DMS79 (cell line): ENCODE data around the gene ELOB.
"Not testable (repeated sequence)": the region's sequence is repeated elsewhere in the genome, so short reads cannot be mapped to it uniquely, and the experiment has no call there.

Source experiments
- DNase-seq: peaks from one replicate; lab custom pipeline; 2025; lab: John Stamatoyannopoulos, UW

Gene ELOB

DNA sequence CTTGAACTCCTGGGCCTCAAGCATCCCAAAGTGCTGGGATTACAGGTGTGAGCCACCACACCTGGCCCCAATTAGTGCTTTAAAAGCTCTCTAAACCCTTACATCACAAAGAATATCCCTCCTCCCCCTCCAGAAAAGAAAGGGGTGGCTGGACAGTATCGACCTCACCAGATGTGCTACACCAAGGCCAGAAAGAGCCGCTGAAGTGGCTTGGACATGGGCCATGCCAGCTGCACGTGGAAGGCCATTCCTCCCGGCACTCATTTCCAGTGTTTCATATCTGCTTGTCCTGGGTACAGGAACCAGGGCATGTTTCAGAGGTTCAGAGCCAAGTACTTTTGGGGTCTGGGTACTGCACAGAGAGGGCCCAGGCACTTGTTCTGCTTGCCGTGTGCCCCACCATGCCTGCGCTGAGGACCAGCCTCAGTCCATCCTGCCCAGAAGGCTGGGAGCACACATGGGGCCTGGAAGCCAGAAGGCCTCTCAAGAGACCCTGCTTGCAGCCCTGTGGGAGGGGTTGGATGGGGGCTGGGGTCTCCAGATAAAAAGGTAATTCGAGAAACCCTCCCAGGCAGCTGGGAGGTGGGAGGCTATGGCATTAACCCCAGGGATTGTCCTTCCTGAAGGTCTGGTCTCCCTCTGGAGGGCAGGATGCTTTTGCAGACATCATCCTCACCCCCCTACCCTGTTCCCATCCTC is 28.2 kb downstream of the ELOB start:
- DNase-seq = no peak

DNA sequence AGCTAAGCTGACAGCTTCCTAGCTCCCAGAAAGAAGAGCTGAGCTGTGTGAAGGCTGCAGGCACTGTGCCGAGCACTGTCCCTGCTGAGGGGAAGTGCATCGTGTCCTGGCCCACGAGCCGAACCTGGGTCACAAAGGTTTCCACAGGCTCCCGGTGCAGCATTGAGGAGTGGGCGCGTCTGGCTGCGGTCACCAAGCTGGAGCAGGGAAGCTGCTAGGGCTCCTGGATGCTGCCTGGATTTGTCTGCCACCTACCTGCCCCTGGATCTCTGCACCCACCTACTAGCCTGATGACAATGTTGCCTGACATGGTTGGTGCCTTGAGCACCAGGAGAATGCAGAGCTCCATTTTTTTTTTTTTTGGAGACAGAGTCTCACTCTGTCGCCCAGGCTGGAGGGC is 31.1 kb downstream of the ELOB start:
- DNase-seq = no peak

DNA sequence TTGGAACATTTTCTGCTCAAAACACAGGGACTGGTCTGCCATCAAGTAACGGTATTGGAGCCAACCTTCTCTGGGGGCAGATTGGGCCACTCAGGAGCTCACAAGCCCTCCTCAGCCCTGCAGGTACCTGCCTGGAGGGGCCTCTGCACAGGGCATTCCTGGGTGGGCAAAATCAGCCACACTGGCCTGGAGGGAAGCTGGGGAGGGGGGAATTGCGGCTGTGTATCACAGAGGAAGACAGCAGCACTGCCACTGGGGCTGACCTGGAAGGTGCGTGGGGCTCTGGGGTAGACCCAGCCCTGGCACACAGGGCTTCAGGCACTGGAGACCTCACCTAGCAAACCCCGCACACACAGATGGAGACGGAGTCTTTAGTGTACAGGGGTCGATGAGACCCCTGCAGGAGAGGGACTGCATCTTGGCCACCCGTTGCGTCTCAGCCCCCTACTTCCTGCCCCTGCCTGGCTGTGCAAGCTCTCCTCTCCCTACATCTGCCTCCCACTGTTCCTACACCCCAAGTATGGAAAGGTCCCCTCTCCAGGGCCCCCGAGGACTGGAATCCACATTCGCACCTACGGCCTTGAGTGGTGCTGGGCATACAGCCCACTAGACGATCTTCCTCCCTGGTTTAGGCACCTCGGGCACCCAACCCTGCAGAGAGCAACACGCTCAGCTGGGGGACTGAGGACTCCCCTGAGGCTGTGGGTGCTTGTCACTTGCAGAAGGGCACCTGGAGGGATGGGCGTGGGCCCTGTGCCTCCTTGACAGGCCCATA is 31.8 kb downstream of the ELOB start:
- DNase-seq = no peak

DNA sequence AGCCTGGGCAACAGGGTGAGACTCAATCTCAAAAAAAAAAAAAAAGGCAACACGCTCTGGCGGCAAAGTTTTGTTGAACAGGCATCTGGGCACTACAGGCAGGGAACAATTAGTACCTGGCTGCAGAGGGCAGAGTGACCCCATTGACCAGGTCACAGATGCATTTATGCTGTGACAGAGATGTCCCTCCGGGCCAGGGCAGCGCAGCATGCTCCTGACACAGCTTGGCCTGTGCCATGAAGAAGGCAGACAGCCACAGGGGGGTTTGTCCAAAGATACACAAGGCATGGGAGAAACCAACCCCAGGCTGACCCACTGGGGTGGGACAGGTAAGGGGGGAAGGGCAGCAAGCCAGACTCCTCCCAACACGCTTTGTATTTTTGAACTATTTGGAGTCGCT is 32.4 kb downstream of the ELOB start:
- DNase-seq = no peak

DNA sequence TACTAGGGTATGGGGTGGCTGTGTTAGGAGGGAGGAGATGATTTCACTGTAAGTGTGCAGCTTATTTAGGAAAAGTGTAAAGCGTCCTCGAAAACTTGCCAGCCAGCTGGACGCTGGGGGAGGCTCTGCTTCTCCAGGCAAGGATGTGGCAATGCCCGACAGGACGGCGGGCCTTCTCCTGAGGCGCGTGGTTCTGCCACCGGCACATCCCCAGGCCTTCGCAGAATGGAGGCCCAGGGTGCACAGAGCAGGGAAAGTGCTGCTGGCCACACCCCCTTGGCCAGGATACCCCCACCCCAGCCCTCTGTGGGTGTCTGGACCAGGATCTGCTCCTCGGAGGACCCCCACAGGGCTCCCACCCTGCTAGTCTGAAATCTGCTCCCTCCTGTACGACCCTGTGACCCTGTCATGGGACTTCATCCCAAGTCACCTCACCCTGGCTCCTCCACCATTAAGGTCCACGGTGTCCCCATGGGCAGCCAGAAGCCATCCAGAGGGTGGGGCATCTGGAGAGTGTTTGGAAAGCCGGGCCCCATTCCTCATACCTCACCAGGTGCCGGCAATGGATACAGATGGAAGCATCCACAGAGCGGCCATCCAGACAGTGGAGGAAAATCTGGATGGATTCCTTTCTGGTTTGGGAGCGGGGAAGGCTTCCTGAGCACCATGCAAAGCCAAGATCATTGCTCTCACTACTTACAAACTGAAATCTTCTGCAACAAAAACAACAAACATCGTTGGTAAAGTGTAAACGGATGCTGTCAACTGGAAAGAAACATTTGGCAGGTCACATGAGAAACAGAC is 33.9 kb downstream of the ELOB start:
- no peak for DNase-seq

DNA sequence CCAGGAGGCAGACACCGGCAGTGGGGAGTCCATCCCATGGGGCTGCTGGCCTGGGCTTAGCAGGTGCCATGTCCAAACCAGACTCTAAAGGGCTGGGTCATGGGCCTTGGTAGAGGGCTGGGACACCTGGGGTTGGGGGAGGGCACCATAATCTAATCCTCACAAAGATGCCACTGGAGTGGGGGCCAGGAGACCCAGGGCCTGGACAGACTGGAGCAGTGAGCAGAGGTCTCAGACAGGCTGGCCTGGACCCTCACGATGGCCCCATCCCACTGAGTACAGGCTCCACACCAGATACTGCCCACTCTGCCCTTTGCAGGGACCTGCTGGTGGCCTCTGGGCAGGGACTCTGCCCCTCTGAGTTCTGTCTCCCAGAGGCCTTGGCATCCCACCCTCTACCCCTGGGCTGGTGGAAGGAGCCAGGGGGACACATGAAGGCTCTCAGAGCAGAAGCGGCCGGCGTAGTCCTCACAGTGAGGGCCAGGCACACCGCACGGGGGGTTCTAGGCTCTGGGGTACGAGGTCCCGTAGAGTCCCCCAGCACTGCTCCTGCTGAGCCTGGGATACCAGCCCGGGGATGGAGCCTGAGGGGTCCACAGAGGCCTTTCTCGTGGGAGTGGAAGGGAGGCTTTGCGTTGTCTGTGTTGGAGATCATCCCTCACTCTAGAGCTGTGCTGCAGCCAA is 34.6 kb downstream of the ELOB start:
- DNase-seq = no peak

DNA sequence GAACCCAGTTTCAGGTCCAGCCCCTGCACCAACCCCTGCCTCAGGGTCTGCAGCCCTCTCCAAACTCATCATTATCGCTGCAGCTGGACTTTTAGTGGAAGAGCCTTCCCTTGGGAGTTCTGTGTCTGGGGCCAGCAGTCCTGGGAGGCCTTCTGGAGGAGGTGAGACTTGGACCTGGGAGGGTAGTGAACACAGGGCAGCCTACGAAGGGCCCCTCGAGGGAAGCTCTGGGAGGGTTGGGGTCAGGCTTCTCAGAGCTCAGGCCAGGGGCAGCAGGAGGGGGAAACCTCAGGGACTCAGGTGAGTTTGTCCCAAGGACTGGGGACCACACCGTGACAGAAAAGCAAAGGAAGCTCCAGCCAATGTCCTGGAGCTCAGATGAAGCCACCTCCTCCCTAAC is 35.9 kb downstream of the ELOB start:
- DNase-seq = no peak

DNA sequence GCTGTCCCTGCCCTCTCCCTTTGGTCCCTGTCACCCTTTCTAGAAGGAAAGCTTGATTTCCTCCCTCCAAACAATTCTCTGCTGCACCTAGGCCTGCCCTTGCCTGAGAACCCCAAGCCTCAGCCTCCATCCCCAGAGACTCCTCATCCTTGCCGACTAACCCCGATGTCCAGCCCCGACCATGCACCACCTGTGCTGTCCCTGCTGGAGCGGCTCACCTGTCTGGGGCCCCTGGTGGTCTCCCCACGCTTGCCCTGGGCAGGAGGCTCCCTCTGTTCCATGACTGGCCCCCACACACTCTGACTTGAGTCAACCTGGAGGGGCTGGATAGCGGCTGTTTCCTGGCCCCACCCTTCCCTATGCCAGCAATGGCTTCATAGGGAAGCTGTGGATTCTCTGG is 36.6 kb downstream of the ELOB start:
- no peak for DNase-seq

DNA sequence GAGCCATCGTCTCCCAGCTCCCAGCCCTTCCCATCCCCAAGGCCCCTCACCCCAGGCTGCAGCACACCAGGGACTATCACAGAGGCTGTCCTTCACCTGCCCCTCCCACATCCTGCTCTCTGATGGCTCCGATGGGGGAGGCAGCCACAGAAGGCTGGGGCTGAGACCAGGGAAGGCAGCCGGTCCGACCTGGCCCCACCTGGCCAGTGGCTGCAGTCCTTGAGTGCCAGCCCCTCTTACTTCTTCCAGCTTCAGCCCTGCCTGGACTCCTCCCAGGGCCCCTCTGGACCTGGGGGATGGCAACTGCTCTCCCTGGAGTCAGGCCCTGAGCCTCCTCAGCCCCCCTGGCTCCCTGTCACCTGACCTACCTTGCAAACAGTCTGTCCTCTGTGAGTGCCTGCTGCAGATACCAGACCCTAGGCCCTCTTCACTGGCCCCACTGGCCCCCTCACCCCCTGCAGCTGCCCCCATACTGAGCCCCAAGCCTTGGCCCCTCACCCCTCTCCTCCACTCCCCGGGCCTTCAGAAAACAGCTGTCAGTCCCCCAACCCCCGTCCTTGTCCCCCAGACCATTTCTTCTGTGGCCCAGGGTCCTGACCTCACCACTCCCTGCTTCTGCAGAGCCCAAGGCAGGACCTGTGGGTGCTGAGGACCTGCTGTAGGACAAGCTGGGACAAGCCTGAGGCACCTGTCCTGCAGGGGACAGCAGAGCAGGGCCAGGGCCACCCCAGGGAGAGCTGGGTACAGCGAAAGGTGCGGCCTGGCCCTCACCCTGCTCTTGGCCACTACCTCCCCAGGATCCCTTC is 37.3 kb downstream of the ELOB start:
- no peak for DNase-seq

DNA sequence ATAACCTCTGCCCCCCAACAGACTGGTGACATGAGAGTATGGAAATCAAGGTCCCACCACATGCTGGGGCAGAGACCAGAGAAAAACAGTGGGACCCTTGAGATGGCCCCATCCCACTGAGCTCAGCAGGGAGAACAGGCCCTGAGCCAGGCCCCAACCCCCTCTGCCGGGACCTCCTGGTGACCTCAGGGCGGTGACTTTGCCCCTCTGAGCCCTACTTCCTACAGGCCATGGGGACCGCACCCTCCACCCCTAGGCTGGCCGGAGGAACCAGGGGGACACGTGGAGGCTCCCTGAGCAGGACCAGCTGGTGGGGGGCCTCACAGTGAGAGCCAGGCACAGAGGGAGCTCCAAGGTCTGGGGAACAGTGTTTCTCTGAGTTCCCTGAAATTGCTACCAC is 38.5 kb downstream of the ELOB start:
- DNase-seq = no peak

DNA sequence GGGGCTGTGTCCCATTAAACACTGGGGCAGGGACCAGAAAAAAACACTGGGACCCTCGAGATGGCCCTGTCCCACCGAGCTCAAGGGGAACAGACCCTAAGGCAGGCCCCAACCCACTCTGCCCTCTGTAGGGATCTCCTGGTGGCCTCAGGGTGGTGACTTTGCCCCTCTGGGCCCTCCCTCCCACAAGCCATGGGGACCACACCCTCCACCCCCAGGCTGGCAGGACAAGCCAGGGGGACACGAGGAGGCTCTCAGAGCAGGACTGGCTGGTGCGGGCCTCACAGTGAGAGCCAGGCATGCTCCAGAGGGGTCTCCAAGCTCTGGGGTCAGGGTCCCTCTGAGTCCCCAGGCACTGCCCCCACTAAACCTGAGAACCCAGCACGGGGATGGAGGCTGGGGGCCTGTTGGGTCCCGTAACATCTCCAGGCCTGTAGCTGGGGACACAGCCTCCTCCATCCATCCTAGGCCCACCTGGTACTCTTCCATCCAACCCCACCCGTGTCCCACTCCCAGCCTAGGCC is 39.1 kb downstream of the ELOB start:
- no peak for DNase-seq

DNA sequence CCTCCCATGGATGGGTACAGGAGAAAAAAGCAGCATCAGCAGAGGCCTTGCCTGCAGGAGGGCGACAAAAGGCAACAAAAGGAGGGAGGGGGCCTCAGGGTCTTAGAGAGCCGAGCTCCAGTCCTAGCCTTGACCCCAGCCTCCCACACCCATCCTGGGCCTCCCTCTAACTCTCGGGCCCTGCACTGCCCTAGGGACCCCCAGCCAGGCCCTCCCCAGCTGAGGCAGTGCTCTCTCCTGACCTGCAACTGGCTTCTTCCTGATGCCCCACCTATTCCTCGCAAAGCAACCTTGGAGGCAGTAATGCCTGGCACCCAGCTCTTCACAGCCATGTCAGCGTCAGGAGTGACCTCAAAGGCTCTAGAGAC is 39.9 kb downstream of the ELOB start:
- DNase-seq = no peak

DNA sequence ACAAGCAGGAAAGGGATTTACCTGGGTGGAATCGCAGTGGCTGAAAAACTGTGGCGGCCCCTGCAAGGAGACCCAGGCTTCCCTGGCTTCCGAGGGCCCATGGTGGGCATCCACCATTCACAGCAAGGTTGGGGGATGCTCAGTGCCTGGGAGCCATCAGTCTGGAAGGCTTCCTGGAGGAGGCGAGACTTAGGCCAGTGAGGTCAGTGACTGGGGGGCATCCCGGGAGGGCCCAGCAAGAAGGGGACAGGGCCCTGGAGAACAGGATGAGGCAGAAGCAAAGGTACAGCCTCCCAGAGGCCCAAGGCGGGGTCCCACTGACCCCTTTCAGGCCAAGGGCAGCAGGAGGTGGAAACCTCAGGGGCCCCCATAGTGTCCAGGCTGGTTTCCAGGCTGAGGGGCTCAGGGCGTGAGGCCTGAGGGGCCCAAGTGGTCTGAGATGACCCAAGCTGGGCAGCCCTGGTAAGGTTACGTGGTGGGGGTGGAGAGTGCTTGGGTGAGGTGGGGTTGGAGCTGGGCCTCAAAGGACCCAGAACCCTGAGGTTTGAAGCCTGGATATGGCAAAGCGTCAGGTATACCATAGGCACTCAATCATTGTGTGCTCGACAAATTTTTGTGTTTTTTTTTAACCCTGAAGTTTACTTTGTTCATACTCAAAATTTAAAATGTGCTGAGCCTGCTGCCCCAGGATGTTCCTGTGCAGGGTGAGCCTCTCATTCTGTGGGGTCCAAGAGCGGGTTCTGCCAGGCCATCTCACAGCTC is 40.4 kb downstream of the ELOB start:
- no peak for DNase-seq

DNA sequence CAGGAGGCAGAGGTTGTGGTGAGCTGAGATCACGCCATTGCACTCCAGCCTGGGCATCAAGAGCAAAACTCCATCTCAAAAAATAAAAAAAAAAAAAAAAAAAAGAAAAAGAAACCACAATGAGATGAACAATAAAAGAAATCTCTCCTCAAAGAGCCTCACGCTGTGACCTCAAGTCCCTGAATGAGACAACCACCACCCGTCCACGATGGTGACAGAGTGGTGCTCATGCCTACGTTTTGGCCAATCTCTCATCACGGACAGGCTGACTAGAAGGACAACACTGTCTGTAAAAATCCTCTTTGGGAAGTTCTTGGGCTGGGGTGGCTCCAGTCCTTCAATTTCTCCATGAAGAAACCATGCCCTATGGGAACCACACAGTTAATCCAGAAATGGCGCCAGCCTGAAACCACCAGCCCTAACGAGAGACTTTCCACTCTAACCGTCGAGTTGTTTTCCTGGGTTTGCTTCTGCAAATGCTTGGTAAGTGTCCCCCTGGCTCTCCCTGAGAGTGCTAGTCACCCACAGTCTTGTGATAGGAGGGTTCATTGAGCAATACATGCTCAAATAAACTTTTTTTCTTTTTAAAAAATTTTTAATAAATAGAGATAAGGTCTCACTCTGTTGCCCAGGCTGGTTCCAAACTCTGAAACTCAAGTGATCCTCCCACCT is 42.1 kb downstream of the ELOB start:
- DNase-seq = no peak

DNA sequence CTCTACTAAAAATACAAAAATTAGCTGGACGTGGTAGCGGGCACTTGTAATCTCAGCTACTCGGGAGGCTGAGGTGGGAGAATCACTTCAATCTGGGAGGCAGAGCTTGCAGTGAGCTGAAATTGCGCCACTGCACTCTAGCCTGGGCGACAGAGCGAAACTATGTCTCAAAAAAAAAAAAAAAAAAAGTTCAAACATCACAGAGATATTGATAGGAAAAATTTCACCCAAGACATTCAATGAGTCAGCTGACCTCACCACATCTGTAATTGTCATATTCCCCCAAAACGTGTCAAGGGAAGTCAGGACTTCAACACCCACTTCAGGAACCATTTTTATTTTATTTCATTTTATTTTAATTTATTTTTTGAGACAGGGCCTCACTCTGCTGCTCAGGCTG is 49.0 kb downstream of the ELOB start:
- no peak for DNase-seq

DNA sequence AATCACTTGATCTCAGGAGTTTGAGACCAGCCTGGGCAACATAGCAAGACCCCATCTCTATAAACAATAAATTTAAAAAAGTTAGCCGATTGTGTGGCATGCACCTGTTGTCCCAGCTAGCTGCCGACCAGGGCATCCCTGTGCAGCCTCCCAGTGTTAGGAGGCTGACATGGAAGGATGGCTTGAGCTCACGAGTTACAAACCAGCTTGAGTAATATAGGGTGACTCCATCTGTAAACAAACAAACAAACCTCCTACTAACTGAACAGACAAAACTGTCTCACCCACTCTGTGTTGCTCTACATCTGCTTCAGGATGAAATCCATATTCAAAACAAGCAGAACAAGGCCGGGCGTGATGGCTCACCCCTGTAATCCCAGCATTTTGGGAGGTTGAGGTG is 50.2 kb downstream of the ELOB start:
- no peak for DNase-seq

DNA sequence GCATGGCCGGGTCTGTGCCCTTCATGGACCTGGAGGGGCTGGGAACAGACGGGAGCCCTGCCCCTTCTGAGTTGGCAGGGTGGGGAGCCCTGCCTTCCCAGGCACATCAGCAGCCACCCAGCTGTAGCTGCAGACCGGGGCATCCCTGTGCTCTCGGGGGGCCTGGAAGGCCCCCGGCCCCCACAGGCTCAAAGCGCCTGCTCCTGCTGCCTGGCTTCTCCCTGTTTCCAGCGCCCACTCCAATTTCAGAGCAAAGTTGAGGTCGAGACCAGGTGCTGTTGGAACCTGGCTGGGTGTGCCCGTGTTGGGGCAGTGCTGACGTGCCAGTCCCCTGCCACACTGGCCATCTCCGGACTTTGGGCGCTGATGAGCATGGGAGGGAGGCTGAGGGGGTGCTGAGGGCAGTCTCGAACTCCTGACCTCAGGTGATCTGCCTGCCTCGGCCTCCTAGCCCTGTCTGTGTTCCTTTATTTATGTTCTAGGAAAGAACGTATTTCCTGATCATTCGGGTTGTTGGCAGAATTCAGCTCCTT is 52.2 kb downstream of the ELOB start:
- no peak for DNase-seq

DNA sequence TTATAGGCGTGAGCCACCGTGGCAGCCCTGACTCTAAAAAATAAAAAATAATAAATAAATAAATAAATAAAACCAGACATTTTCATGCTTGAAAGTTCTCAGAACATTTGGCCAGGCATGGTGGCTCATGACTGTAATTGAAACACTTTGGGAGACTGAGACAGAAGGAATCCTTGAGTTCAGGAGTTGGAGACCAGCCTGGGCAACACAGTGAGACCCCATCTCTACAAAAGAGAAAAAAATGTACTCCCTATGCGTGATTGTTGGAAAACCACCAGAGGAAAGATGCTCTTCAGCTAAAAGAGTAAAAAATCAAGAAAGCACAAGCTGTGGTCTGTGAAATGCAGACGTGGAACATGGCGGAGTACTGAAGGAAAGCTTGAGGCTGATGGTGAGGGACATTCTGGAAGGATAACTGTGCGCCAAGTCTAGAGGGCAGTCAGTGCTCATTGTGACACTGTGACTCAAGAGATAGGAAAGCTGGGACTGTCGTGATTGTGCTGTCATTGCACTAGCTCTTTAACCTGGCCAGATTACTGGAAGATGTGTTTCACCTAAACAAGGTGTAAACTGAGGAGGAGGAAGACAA is 52.9 kb downstream of the ELOB start:
- no peak for DNase-seq

DNA sequence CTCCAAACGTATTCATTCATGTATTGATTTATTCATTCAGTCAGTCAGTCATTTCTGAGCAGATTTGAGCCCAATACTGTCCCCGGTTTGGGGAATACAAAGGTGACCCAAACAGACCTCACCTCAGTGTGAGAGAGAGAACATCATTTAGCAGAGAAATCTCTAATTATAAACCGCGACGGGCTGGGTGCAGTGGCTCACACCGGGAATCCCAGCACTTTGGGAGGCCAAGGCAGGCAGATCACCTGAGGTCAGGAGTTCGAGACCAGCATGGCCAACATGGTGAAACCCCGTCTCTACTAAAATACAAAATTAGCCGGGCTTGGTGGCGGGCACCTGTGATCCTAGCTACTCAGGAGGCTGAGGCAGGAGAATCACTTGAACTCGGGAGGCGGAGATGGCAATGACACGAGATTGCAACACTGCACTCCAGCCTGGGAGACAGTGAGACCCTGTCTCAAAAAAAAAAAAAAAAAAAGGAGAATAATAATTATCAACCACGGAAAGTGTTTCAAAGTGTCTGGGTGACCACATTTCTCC is 55.4 kb downstream of the ELOB start:
- not testable (repeated sequence) for DNase-seq
